ENCODE results near the gene PAX5.
A peak's percentile ranks its signal among the peaks of the same experiment; 100 is the strongest.

PAX5 gene

DNA sequence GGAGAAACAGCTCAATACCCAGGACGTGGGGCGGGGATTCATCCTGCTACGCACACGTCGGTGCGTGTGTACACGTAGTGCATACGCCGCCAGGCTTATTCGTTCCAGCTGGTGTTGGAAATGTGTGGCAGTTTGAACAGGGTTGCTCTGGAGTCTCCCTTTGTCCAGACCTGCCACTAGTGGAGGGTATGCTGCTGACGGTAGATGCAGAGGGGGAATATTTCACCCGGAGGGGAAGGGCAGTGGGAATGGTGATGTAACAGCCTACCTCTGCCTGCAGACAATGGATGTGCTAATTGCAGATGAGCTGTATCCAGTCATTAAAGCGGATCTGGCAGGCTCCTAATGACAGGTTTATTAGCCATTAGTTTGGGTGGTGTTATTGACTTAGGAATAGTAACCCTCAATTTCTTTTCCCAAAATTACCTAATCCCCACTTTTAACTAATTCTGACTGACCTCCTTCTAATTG, 142.7 kb downstream of the PAX5 start (continued):
- TF ChIP-seq, protein P1, sequence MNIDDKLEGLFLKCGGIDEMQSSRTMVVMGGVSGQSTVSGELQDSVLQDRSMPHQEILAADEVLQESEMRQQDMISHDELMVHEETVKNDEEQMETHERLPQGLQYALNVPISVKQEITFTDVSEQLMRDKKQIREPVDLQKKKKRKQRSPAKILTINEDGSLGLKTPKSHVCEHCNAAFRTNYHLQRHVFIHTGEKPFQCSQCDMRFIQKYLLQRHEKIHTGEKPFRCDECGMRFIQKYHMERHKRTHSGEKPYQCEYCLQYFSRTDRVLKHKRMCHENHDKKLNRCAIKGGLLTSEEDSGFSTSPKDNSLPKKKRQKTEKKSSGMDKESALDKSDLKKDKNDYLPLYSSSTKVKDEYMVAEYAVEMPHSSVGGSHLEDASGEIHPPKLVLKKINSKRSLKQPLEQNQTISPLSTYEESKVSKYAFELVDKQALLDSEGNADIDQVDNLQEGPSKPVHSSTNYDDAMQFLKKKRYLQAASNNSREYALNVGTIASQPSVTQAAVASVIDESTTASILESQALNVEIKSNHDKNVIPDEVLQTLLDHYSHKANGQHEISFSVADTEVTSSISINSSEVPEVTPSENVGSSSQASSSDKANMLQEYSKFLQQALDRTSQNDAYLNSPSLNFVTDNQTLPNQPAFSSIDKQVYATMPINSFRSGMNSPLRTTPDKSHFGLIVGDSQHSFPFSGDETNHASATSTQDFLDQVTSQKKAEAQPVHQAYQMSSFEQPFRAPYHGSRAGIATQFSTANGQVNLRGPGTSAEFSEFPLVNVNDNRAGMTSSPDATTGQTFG (tag by site-specific recombination; IDR thresholded peaks at IDR 0.05; ENCODE audit: borderline replicate concordance): no peak
- TF ChIP-seq, protein P2, sequence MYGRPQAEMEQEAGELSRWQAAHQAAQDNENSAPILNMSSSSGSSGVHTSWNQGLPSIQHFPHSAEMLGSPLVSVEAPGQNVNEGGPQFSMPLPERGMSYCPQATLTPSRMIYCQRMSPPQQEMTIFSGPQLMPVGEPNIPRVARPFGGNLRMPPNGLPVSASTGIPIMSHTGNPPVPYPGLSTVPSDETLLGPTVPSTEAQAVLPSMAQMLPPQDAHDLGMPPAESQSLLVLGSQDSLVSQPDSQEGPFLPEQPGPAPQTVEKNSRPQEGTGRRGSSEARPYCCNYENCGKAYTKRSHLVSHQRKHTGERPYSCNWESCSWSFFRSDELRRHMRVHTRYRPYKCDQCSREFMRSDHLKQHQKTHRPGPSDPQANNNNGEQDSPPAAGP (tag by site-specific recombination; IDR thresholded peaks at IDR 0.05): peak; percentile 92
- TF ChIP-seq, protein P3, sequence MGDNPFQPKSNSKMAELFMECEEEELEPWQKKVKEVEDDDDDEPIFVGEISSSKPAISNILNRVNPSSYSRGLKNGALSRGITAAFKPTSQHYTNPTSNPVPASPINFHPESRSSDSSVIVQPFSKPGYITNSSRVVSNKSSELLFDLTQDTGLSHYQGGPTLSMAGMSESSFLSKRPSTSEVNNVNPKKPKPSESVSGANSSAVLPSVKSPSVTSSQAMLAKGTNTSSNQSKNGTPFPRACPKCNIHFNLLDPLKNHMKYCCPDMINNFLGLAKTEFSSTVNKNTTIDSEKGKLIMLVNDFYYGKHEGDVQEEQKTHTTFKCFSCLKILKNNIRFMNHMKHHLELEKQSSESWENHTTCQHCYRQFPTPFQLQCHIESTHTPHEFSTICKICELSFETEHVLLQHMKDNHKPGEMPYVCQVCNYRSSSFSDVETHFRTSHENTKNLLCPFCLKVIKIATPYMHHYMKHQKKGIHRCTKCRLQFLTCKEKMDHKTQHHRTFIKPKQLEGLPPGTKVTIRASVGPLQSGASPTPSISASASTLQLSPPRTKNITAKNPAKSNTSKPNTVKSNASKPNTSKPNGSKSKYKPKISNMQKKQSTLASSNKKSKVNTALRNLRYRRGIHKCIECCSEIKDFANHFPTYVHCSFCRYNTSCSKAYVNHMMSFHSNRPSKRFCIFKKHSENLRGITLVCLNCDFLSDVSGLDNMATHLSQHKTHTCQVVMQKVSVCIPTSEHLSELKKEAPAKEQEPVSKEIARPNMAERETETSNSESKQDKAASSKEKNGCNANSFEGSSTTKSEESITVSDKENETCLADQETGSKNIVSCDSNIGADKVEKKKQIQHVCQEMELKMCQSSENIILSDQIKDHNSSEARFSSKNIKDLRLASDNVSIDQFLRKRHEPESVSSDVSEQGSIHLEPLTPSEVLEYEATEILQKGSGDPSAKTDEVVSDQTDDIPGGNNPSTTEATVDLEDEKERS (tag by site-specific recombination; IDR thresholded peaks at IDR 0.05): no peak
- TF ChIP-seq KLF10 (tag by site-specific recombination; IDR thresholded peaks at IDR 0.05): peak; percentile 45; the same call in 1 of the 2 replicates
- peak; percentile 100 for TF ChIP-seq SP7 (tag by site-specific recombination; IDR thresholded peaks at IDR 0.05)
- TF ChIP-seq ZNF621 (tag by site-specific recombination; IDR thresholded peaks at IDR 0.05): no peak
- no peak for TF ChIP-seq ZNF2 (tag by site-specific recombination; IDR thresholded peaks at IDR 0.05)
- TF ChIP-seq ZNF600 (tag by site-specific recombination; IDR thresholded peaks at IDR 0.05): peak; percentile 88
- TF ChIP-seq ZNF341 (tag by site-specific recombination; IDR thresholded peaks at IDR 0.05; ENCODE audit: low read depth): peak; percentile 74
- peak; percentile 61 for TF ChIP-seq ZNF366 (tag by site-specific recombination; conservative IDR thresholded peaks at IDR 0.05)
- no peak for TF ChIP-seq ZNF701 (tag by site-specific recombination; IDR thresholded peaks at IDR 0.05)
- TF ChIP-seq ZSCAN16 (tag by site-specific recombination; IDR thresholded peaks at IDR 0.05): no peak
- no peak for TF ChIP-seq ZNF394 (tag by site-specific recombination; IDR thresholded peaks at IDR 0.05; ENCODE audit: borderline replicate concordance)
- TF ChIP-seq, protein P4, sequence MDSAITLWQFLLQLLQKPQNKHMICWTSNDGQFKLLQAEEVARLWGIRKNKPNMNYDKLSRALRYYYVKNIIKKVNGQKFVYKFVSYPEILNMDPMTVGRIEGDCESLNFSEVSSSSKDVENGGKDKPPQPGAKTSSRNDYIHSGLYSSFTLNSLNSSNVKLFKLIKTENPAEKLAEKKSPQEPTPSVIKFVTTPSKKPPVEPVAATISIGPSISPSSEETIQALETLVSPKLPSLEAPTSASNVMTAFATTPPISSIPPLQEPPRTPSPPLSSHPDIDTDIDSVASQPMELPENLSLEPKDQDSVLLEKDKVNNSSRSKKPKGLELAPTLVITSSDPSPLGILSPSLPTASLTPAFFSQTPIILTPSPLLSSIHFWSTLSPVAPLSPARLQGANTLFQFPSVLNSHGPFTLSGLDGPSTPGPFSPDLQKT (IDR thresholded peaks at IDR 0.05; ENCODE audit: borderline replicate concordance, low read depth, low read length): no peak
- no peak for TF ChIP-seq ZNF221 (tag by site-specific recombination; IDR thresholded peaks at IDR 0.05; ENCODE audit: borderline replicate concordance)
- no peak for TF ChIP-seq ZNF677 (tag by site-specific recombination; IDR thresholded peaks at IDR 0.05)
- TF ChIP-seq OSR2 (tag by site-specific recombination; IDR thresholded peaks at IDR 0.05): peak; percentile 88
- TF ChIP-seq ZEB2 (tag by site-specific recombination; IDR thresholded peaks at IDR 0.05): peak; percentile 34; the same call in 1 of the 2 replicates
- TF ChIP-seq WT1 (tag by site-specific recombination; IDR thresholded peaks at IDR 0.05): peak; percentile 83
- TF ChIP-seq ZNF133 (tag by site-specific recombination; IDR thresholded peaks at IDR 0.05): no peak
- no peak for TF ChIP-seq ZNF433 (tag by site-specific recombination; IDR thresholded peaks at IDR 0.05; ENCODE audit: low read depth)
- 0 out of 2 replicates have a peak, but pooled peaks have one; percentile 35 for TF ChIP-seq ZBTB17 (tag by site-specific recombination; IDR thresholded peaks at IDR 0.05)
- no peak for TF ChIP-seq ZNF423 (tag by site-specific recombination; IDR thresholded peaks at IDR 0.05)
- no peak for TF ChIP-seq HOXA7 (CRISPR knock-in tag; IDR thresholded peaks at IDR 0.05; ENCODE audit: borderline replicate concordance)
- TF ChIP-seq SETDB1 (IDR thresholded peaks at IDR 0.05; ENCODE audit: insufficient read length, low read length): no peak
- no peak for TF ChIP-seq KLF7 (tag by site-specific recombination; IDR thresholded peaks at IDR 0.05; ENCODE audit: borderline replicate concordance)
- no peak for TF ChIP-seq IKZF3 (tag by site-specific recombination; IDR thresholded peaks at IDR 0.05)
- TF ChIP-seq, protein P5, sequence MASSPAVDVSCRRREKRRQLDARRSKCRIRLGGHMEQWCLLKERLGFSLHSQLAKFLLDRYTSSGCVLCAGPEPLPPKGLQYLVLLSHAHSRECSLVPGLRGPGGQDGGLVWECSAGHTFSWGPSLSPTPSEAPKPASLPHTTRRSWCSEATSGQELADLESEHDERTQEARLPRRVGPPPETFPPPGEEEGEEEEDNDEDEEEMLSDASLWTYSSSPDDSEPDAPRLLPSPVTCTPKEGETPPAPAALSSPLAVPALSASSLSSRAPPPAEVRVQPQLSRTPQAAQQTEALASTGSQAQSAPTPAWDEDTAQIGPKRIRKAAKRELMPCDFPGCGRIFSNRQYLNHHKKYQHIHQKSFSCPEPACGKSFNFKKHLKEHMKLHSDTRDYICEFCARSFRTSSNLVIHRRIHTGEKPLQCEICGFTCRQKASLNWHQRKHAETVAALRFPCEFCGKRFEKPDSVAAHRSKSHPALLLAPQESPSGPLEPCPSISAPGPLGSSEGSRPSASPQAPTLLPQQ (tag by site-specific recombination; IDR thresholded peaks at IDR 0.05): no peak
- TF ChIP-seq, protein P6, sequence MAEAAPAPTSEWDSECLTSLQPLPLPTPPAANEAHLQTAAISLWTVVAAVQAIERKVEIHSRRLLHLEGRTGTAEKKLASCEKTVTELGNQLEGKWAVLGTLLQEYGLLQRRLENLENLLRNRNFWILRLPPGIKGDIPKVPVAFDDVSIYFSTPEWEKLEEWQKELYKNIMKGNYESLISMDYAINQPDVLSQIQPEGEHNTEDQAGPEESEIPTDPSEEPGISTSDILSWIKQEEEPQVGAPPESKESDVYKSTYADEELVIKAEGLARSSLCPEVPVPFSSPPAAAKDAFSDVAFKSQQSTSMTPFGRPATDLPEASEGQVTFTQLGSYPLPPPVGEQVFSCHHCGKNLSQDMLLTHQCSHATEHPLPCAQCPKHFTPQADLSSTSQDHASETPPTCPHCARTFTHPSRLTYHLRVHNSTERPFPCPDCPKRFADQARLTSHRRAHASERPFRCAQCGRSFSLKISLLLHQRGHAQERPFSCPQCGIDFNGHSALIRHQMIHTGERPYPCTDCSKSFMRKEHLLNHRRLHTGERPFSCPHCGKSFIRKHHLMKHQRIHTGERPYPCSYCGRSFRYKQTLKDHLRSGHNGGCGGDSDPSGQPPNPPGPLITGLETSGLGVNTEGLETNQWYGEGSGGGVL (tag by site-specific recombination; IDR thresholded peaks at IDR 0.05): peak; percentile 88
- no peak for TF ChIP-seq ZNF211 (tag by site-specific recombination; IDR thresholded peaks at IDR 0.05; ENCODE audit: low read depth)
- no peak for TF ChIP-seq ZNF473 (tag by site-specific recombination; IDR thresholded peaks at IDR 0.05)

Measured in HEK293 (cell line).